Astrocyte (in vitro differentiated cells and primary cell): ENCODE results near the gene SDHAF3.

Source experiments
- CTCF ChIP-seq: IDR thresholded peaks from 2 replicates; pipeline ENCODE4 v1.5.1; 2011; ENCODE audit warnings: low read depth, mild to moderate bottlenecking, inconsistent platforms, low read length, moderate library complexity; ENCODE audit not compliant: insufficient read depth
- EZH2 ChIP-seq: IDR thresholded peaks from 2 replicates; pipeline ENCODE4 v1.6.1; 2012; ENCODE audit warnings: mild to moderate bottlenecking, low read length, inconsistent platforms; ENCODE audit not compliant: insufficient read depth

GRCh38 chr7:97078023-97078969, 39.2 kb upstream of the SDHAF3 start:
- TF ChIP-seq CTCF (no peak), EZH2 (no peak)
